Mucosa of descending colon (tissue), 3 donors: Measurements from ENCODE around the gene STK32B. TPM values are rescaled to one million over a fixed set of nuclear protein-coding genes. Genes with fewer than 3 reads are reported as not detected.
"Not testable (repeated sequence)": the region's sequence is repeated elsewhere in the genome, so short reads cannot be mapped to it uniquely, and the experiment has no call there.

Experiments
- ATAC-seq: fragments of 200-7000 bp; cut with Tn5 transposase; one replicate; pipeline ENCODE4 v1.9.1; 2020; ENCODE audit warnings: mild to moderate bottlenecking, moderate library complexity
- DNase-seq, 3 donors: peaks; one replicate each; pipeline ENCODE4 v3.0.0-alpha.2; 2020
- H3K36me3 ChIP-seq: fragments of 200-600 bp; one replicate; pipeline ENCODE4 v1.8.0; 2021; ENCODE audit warnings: low read depth, mild to moderate bottlenecking
- H3K4me1 ChIP-seq: fragments of 200-600 bp; one replicate; pipeline ENCODE4 v1.8.0; 2021; ENCODE audit warnings: low read depth, mild to moderate bottlenecking
- H3K4me3 ChIP-seq: fragments of 200-600 bp; one replicate; pipeline ENCODE4 v1.8.0; 2021; ENCODE audit warnings: mild to moderate bottlenecking
- H3K9me3 ChIP-seq: fragments of 200-600 bp; one replicate; pipeline ENCODE4 v1.8.0; 2021; ENCODE audit warnings: mild to moderate bottlenecking
- intact Hi-C, 2 donors: fragments of 100-400 bp; cut with DNase I in 1 of 2; cut with micrococcal nuclease in 1 of 2; formaldehyde crosslinking; loops; one replicate each; pipeline versions ENCODE4 v1.11.0 to v1.11.1; 2022; cut with DNase I, micrococcal nuclease
- total RNA-seq, 3 donors: library from RNA; stranded (reverse); fragmentation: NEBNext Ultra II Directional in 2 of 3; extraction: Animal tissue kit (Norgen Biotek cat#: 25700) in 2 of 3; gene quantifications; one replicate each; pipeline versions ENCODE4 v1.2.1 to v1.2.4, GENCODE V29; 2021 to 2023
- TF ChIP-seq, protein P1 (sequence below): fragments of 200-600 bp; IDR thresholded peaks from one replicate; pipeline ENCODE4 v1.8.0; 2022; ENCODE audit warnings: antibody characterized with exemption, mild to moderate bottlenecking
- donor health status: DM: no; HTN: no; CAD: no; lungs with moderate emphysema.
- donor health status: DM: no; HTN: no; CAD: no.
- donor health status: DM: no; HTN: yes; CAD: no.

The STK32B gene
- total RNA-seq, 3 donors from 2014 or later: 0.67 to 2.2 (median 1.1) TPM

DNA sequence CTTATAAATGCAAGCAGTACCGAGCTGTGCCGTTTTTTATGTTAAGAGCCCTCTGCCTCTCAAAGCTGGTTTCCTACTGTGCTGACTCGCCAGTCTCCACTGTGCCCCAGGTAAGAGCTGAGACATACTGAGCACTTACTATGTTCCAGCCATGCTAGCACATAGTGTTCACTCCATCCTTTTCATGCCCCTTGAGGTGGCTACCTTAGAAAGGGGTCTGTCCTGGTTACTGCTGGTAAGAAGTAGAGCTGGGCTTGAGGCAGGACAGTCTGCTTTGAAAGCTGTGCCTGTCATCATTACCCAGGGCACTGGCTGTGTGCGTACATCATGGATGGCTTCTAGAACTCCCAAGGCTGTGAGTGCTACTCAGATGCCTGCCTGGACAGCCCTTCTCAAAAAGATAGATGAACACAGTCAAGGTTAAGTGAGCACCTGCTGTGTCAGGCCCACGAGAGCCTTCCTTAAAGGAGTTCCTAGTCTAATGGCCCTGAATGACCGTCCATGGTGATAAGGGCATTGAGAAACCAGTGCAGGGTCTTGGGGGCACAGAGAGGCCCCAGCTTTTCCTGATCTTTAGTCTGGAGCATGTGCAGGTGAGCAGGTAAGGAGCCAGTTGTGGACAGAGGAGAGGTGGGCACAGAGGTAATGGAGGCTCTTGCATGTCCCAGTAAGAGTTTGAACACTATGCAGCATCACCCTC is 1.6 kb downstream of the STK32B start:
- TF ChIP-seq, protein P1, sequence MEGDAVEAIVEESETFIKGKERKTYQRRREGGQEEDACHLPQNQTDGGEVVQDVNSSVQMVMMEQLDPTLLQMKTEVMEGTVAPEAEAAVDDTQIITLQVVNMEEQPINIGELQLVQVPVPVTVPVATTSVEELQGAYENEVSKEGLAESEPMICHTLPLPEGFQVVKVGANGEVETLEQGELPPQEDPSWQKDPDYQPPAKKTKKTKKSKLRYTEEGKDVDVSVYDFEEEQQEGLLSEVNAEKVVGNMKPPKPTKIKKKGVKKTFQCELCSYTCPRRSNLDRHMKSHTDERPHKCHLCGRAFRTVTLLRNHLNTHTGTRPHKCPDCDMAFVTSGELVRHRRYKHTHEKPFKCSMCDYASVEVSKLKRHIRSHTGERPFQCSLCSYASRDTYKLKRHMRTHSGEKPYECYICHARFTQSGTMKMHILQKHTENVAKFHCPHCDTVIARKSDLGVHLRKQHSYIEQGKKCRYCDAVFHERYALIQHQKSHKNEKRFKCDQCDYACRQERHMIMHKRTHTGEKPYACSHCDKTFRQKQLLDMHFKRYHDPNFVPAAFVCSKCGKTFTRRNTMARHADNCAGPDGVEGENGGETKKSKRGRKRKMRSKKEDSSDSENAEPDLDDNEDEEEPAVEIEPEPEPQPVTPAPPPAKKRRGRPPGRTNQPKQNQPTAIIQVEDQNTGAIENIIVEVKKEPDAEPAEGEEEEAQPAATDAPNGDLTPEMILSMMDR: no peak
- DNase-seq (no peak), ATAC-seq (no peak)
- Histone ChIP-seq H3K36me3 (no peaks in the 10 kb centered on the region), H3K9me3 (no peaks in the 10 kb centered on the region), H3K4me3 (no peak overlapping the region), H3K4me1 (no peaks in the 10 kb centered on the region)
- intact Hi-C loops: no loop called here

DNA sequence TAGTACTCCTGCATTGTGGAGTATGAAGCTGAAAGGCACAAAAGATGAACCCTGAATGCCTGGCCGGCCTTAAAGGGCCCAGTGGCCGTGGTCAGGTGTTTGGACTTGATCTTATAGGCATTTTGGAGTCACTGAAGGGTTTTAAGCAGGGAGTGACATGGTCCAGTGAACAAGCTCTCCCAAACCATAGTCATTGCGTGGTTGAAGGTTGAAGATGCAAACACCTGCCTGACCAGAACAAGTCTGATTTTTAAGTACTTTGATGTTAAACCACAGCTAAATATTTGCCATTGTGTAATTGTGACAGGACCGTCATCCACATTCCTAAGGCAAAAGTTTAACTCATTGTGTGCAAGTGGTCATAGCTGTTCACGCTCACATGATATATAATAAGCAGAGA is 3.3 kb downstream of the STK32B start:
- H3K9me3 ChIP-seq: no peaks in the 10 kb centered on the region
- no peak overlapping the region for H3K4me3 ChIP-seq
- DNase-seq (no peak), ATAC-seq (no peak)
- intact Hi-C loops: no loop called here
- H3K4me1 ChIP-seq: no peaks in the 10 kb centered on the region
- TF ChIP-seq, protein P1: no peak
- H3K36me3 ChIP-seq: no peaks in the 10 kb centered on the region

DNA sequence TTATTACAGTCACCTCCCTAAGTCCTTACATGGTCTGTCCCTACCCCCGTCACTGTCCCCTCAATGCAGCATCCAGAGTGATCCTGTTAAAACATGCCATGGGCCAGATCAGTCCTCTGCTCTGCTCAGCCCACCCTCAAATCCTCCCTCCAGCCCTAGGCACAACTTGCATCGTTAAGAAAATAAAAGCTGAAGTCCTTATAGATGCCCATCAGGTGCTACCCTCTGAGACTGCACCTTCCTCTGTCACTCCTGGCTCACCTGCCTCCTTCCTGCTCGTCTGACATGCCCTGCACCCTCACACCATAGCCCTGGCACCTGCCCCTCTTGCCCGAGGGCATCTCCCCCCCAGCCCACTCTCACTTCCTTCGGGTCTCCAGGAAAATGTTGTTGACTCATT is 4.1 kb downstream of the STK32B start:
- DNase-seq (no peak), ATAC-seq (no peak)
- H3K36me3 ChIP-seq: no peaks in the 10 kb centered on the region
- H3K9me3 ChIP-seq: no peaks in the 10 kb centered on the region
- intact Hi-C loops: no loop called here
- H3K4me3 ChIP-seq: no peak overlapping the region
- TF ChIP-seq, protein P1: no peak
- H3K4me1 ChIP-seq: no peaks in the 10 kb centered on the region

DNA sequence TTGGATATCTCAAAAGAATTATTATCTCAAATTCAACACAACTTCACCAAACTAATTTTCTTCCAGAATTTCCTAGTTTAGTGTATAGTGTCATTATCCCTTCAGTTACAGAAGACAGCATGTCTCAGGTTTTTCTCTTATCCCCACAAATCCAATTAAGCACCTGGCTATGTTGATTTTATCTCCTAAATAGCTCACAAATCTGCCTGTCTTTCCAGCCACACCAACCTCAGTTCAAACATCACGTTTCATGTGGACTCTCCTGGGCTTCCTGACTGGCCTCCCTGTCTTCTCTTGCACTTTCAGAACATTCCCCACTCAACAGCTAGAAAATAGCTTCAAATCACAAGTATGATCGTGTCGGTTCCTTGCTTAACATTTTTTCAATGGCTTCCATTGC is 14.8 kb downstream of the STK32B start:
- no peak for ATAC-seq
- intact Hi-C loops: no loop called here
- Histone ChIP-seq H3K4me1 (no peaks in the 10 kb centered on the region), H3K36me3 (no peaks in the 10 kb centered on the region), H3K4me3 (no peak overlapping the region), H3K9me3 (no peaks in the 10 kb centered on the region)
- TF ChIP-seq, protein P1: no peak
- no peak for DNase-seq

DNA sequence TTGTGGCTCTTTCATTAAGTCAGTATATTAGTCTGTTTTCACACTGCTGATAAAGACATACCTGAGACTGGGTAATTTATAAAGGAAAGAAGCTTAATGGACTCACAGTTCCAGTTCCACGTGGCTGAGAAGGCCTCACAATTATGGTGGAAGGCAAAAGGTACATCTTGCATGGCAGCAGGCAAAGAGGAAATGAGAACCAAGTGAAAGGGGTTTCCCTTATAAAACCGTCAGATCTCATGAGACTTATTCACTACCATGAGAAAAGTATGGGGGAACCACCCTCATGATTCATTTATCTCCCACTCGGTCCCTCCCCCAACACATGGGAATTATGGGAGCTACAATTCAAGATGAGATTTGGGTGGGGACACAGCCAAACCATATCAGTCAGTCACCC is 15.7 kb downstream of the STK32B start:
- H3K9me3 ChIP-seq, ATAC-seq, H3K36me3 ChIP-seq, DNase-seq, intact Hi-C loops, H3K4me3 ChIP-seq, H3K4me1 ChIP-seq: not testable (repeated sequence)

DNA sequence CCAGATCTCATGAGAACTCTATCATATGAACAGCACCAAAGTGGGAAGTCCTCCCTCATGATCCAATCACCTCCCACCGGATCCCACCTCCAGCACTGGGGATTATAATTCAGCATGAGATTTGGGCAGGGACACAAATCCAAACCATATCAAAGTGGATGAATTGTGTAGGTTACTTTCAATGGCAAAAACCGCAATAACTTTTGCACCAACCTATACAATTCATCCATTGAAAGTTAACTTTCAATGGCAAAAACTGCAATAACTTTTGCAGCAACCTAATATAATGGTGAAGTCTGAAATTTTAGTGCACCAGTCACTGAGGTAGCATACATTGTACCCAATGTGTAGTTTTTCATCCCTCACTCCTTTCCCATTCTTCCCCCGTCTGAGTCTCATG is 16.6 kb downstream of the STK32B start:
- no peaks in the 10 kb centered on the region for H3K36me3 ChIP-seq
- no peak overlapping the region for H3K4me3 ChIP-seq
- DNase-seq: no peak
- intact Hi-C loops: no loop called here
- no peak for ATAC-seq
- H3K9me3 ChIP-seq: no peaks in the 10 kb centered on the region
- H3K4me1 ChIP-seq: no peaks in the 10 kb centered on the region
- TF ChIP-seq, protein P1: no peak
